GM21723 (cell line): ENCODE measurements around the gene ABCA10.
"Not testable (repeated sequence)": the region's sequence is repeated elsewhere in the genome, so short reads cannot be mapped to it uniquely, and the experiment has no call there.

ENCODE experiments used
- ATAC-seq: cut with Tn5 transposase; IDR thresholded peaks from one replicate; pipeline ENCODE4 v1.9.1; 2021; ENCODE audit warnings: mild to moderate bottlenecking, moderate library complexity; ENCODE audit not compliant: unreplicated experiment

ABCA10 gene

DNA sequence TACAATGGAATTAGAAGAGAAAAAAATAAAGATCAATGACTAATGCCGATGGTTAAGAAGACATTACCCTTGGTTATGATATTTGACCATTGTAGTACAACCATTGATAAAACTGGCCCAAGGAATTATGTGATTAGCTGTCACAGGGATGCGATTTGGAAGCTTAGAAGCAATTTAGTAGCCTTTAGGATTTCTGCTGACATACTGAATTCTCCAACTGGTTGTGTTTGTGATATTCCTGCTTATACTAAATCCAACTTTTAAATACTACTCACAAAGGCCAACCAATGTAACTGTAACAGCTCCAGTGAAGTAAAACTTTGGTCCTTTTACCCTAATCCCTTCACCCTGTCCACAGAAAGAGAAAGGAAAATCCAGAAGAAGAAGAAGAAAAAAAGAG is 55.5 kb downstream of the ABCA10 start:
- no peak for ATAC-seq

DNA sequence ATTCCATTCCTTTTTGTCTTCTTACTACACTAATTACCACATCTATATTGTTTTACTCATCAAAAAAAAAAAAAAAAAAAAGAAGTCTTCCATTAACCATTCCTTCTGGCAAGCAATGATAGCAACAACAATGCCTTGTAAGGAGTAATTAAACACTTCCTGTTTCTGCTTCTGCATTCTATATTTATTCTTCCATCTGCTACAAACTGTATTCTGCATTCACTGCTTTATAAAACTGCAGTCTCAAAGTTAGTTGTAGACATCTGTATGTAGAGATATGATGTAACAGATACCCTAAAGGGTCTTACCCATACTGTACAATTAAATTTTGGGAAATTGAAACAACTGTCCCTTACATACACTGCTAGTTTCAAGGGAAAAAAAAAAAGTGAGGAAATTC is 58.2 kb downstream of the ABCA10 start:
- ATAC-seq = no peak

DNA sequence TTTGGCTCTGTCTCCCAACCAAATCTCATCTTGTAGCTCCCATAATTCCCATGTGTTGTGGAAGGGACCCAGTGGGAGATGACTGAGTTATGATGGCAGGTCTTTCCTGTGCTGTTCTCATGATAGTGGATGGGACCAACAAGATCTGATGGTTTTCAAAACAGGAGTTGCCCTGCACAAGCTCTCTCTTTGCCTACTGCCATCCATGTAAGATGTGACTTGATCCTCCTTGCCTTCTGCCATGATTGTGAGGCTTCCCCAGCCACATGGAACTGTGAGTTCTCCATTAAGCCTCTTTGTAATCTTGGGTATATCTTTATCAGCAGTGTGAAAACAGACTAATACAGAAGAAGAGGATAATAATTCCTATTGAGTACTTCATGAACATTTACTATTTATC is 60.0 kb downstream of the ABCA10 start:
- ATAC-seq = not testable (repeated sequence)

DNA sequence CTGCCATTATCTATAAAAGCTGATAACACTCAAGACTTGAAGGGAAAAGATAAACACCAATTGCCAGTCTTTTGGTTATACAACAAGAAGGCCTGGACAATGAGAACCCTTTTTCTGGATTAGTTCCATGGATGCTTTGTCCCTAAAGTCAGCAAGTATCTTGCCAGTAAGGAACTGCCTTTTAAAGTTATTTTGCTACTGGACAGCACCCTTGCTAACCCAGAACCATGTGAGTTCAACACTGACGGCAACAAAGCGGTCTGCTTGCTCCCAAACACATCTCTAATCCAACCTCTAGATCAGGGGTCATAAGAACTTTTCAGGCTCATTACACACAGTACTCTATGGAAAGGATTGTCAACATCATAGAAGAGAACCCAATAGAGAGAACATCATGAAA is 61.7 kb downstream of the ABCA10 start:
- ATAC-seq = no peak

DNA sequence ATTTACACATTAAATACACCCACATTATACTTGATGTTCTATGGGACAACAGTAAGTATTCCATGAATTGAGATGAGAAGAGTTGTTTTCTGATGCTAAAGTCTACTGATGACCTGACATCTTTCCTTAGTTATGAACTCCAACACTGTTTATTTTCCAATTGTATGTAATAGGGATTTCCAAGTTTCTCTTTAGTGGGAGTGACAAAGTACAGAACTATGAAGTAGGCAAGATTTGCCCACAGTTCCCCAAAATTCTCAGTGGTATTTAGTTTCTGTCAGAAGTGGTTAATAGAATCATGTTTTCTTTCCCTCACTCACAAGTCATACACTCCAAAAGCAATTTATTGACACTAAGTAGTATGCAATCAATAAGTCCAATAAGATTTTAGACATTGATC is 64.4 kb downstream of the ABCA10 start:
- no peak for ATAC-seq

GRCh38 chr17:69159418-69159817 is 69.2 kb downstream of the ABCA10 start:
- ATAC-seq = no peak

- no peak for ATAC-seq
Observed at GRCh38 chr17:69154267-69154666, 74.4 kb downstream of the ABCA10 start.

GRCh38 chr17:69150333-69150732 is 78.3 kb downstream of the ABCA10 start:
- ATAC-seq = no peak

- no peak for ATAC-seq
Observed at GRCh38 chr17:69147460-69147859, 81.2 kb downstream of the ABCA10 start.

- no peak for ATAC-seq
Observed at GRCh38 chr17:69144331-69145255, 84.0 kb downstream of the ABCA10 start.

DNA sequence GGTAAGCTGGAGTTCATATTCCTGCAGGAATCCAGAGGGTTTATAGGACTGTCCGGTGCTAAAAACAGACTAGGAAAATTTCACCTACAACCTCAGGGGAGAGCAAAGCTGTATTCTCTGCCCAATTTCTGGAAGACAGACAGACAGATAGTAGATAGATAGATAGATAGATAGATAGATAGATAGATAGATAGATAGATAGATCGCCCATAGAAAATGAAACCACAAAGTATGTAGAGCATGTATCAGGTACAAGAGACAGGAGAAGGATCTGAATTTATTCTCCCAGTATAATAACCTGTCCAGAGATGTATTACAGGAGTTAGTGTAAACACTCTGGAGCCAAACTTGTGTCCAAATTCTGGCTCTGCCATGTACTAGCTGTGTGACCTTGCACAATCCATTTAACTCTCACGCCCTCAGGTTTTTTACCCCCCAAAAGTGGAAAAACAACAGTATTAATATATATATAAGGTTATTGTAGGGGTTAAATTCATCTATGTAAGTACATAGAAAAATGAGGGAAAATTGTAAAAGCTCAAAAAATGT is 84.9 kb downstream of the ABCA10 start:
- no peak for ATAC-seq

GRCh38 chr17:69143151-69143550 is 85.5 kb downstream of the ABCA10 start:
- no peak for ATAC-seq

GRCh38 chr17:69142175-69142802 is 86.3 kb downstream of the ABCA10 start:
- no peak for ATAC-seq

DNA sequence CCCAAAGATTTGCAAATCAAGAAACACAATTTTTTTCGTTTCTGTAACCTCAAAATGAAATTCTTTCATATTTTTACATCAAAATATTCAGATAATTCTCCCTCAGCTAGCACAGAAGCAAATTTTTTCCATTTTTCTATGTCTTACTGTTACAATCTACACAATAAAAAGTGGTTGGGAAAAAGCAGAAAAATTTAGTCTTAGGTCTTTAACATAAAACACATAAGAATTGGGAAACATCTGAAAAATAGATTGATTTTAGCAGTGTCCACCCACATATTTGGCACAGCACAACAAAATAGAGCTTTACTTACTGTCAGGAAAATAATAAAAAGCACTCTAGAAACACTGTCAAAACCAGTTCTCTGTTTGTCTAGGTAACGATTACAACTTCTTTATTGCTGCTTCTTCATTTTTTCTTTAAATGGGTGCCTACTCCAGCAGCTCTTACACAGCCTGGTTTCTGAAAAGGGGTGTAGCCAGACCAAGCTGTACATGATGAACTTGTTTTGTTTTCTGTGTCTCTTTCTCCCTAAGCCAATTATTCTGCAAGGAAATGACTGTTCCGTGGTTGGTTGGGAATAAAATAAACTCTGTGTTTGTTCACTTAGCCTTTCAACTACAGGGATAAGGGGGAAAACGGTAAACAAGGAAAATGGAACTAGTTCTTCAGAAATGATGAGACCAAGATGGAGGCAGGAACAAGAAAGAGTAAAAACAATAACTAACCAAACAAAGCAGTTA is 87.0 kb downstream of the ABCA10 start, which contains the start of gene ABCA6:
ABCA6 (minus strand) TSS at position 465 of the 744 bp plus-strand sequence. CDS start 1,192 bp downstream, outside the sequence.
- ATAC-seq = no peak

DNA sequence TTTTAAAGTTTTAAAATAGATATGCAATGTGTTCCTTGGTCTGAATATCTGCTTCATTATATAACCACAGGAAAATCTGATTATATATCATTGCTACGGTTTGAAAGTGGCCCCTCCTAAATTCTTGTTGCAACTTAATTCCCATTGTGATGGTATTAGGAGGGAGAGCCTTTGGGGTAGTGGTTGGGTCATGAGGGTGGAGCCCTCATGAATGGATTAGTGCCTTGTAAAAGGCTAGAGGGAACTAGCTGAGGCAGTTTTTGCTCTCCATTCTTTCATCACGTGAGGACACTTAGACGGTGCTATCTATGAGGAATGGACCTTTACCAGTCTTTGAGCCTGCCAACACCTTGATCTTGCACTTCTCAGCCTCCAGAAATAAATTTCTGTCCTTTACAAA is 94.5 kb downstream of the ABCA10 start:
- no peak for ATAC-seq

DNA sequence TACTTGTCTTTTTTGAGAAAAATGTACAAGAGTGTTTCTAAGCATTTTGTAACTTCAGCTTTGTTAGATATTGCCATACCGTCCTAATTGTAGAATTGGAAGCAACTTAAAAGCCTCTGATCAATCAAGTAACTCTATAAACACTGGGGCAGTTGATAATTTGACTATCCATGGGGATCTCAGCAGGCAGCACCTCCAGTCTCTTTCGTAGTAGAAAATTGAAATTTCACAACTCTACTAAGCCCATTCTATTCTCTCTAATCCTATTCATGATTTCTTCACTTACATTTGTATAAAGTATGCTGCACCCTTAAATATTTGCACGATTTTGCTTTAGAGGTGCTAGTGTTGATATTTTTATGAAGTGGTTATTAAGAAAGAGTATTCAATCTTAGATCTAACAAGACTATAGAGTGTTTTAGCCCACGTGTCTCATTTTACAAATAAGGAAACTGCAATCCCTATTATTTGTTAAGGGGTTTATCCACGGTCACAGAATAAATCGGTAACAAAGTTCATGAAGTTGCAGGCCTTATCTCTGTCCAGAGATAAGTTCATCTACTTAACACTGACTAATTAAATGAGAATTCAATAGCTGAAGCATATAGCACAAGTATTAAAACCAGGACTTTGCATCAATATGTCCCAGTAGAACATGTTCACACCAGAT is 97.9 kb downstream of the ABCA10 start:
- no peak for ATAC-seq

DNA sequence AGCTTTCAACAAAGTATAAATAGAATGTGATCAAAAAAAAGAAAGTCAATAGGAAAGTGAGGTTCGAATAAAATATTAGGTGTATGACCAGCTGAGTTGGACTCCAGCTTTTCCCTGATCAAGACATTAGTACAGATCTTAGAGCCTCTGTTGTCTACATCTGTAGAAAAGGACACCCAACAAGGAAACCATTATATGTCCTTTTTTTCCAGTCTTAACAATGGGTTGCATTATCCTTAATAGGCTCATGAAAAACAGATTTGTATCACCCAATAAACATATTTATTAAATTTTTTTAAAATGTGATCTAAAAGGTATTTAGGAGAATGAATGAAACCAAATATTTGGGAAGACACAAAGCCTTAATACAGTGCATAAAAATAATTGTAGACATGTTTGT is 105.0 kb downstream of the ABCA10 start:
- ATAC-seq = no peak

DNA sequence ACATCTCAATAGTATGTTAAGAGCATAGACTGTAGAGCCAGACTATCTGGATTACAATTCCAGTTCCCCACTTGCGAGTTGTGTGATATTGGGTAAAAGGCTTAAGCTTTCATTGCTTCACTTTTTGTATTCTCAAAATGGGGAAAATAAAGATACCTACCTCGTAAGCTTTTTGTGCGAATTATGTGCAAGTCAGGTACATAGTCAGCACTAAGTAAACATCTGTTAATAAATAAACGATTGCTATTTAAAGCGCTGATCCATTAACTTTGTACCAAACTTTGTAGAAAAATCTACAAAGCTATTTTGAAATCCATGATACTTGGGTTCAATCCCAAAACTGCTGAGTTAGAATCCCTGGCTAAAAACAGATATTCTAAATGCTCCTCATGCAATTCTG is 106.6 kb downstream of the ABCA10 start:
- ATAC-seq = no peak

GRCh38 chr17:69117855-69118784 is 110.5 kb downstream of the ABCA10 start:
- ATAC-seq = peak; percentile 52

- no peak for ATAC-seq
Observed at GRCh38 chr17:69111794-69112193, 116.8 kb downstream of the ABCA10 start.
